Measurements from ENCODE around the gene RPP14. TPM values are rescaled to one million over a fixed set of nuclear protein-coding genes. Genes with fewer than 3 reads are reported as not detected.

Gene RPP14
- total RNA-seq, 1 experiment from 2014 or later: 30.0 TPM

- CTCF ChIA-PET: no interaction called here
- TF ChIP-seq CTCF (conservative IDR thresholded peaks at IDR 0.05; ENCODE audit: low read depth, low read length) (no peak), EZH2 (IDR thresholded peaks at IDR 0.05; ENCODE audit: low read length, unreplicated experiment) (no peak), EZH2phosphoT487 (IDR thresholded peaks at IDR 0.05; ENCODE audit: borderline replicate concordance, low read length) (no peak)
- Histone ChIP-seq H3K36me3 (ENCODE audit: low read depth, low read length) (no peaks in the 10 kb centered on the region), H3K9me2 (replicated peaks; ENCODE audit: low read length) (no peaks in the 10 kb centered on the region), H3K9me3 (ENCODE audit: low read length) (no peaks in the 10 kb centered on the region), H3K4me1 (ENCODE audit: insufficient read depth, low read length) (no peaks in the 10 kb centered on the region), H3K27ac (ENCODE audit: low read length) (no peak overlapping the region), H3F3A (ENCODE audit: low read length, unreplicated experiment) (no peaks in the 10 kb centered on the region), H3K4me2 (ENCODE audit: low read length) (no peak overlapping the region), H3K79me2 (ENCODE audit: low read length) (no peaks in the 10 kb centered on the region), H3K4me3 (ENCODE audit: low read length) (no peak overlapping the region), H3K27me3 (ENCODE audit: low read length) (no peaks in the 10 kb centered on the region), H4K20me1 (ENCODE audit: low read length) (no peaks in the 10 kb centered on the region), H2AFZ (ENCODE audit: low read length) (no peak overlapping the region), H3K9ac (ENCODE audit: low read length) (no peak overlapping the region)
- BruUV-seq (replicated peaks): TSS peak; percentile 11
- ATAC-seq (no peak), DNase-seq (no peak)
- POLR2A ChIA-PET (ENCODE audit: unreplicated experiment): no interaction called here
- intact Hi-C loops (cut with micrococcal nuclease): no loop called here
Measured at GRCh38 chr3:58296269-58296668, 9.8 kb upstream of the RPP14 start.

GRCh38 chr3:58296843-58297242 lies 9.2 kb upstream of the RPP14 start:
- no peak for ATAC-seq
- DNase-seq: no peak

GRCh38 chr3:58298190-58298589 lies 7.9 kb upstream of the RPP14 start:
- intact Hi-C loops (cut with micrococcal nuclease): no loop called here
- Histone ChIP-seq H3K27me3 (ENCODE audit: low read length) (no peaks in the 10 kb centered on the region), H3K9me2 (replicated peaks; ENCODE audit: low read length) (no peaks in the 10 kb centered on the region), H3K4me2 (ENCODE audit: low read length) (no peak overlapping the region), H3K79me2 (ENCODE audit: low read length) (no peaks in the 10 kb centered on the region), H3K4me1 (ENCODE audit: insufficient read depth, low read length) (no peaks in the 10 kb centered on the region), H2AFZ (ENCODE audit: low read length) (no peak overlapping the region), H3K27ac (ENCODE audit: low read length) (no peak overlapping the region), H3F3A (ENCODE audit: low read length, unreplicated experiment) (no peaks in the 10 kb centered on the region), H3K36me3 (ENCODE audit: low read depth, low read length) (no peaks in the 10 kb centered on the region), H4K20me1 (ENCODE audit: low read length) (no peaks in the 10 kb centered on the region), H3K9ac (ENCODE audit: low read length) (no peak overlapping the region), H3K4me3 (ENCODE audit: low read length) (no peak overlapping the region), H3K9me3 (ENCODE audit: low read length) (peaks cover 8% of the 10 kb centered on the region)
- CTCF ChIA-PET: interaction anchor here (0.6 to 2.6 kb wide), 4 partner anchors 48 to 127 kb away, joined by 3 to 40 read pairs (median 9); no protein-coding TSS in a partner anchor
- no TSS peak for BruUV-seq (replicated peaks)
- POLR2A ChIA-PET (ENCODE audit: unreplicated experiment): no interaction called here
- DNase-seq (no peak), ATAC-seq (peak; percentile 21; the same call in 1 of the 2 replicates)
- TF ChIP-seq CTCF (conservative IDR thresholded peaks at IDR 0.05; ENCODE audit: low read depth, low read length) (no peak), EZH2 (IDR thresholded peaks at IDR 0.05; ENCODE audit: low read length, unreplicated experiment) (no peak), EZH2phosphoT487 (IDR thresholded peaks at IDR 0.05; ENCODE audit: borderline replicate concordance, low read length) (no peak)

More at GRCh38 chr3:58296843-58297242, 9.2 kb upstream of the RPP14 start:
- no peaks in the 10 kb centered on the region for H3K4me1 ChIP-seq (ENCODE audit: insufficient read depth, low read length)
- no peak overlapping the region for H3K27ac ChIP-seq (ENCODE audit: low read length)
- no peaks in the 10 kb centered on the region for H3K27me3 ChIP-seq (ENCODE audit: low read length)
- intact Hi-C loops (cut with micrococcal nuclease): no loop called here
- no peaks in the 10 kb centered on the region for H3F3A ChIP-seq (ENCODE audit: low read length, unreplicated experiment)
- H3K9me3 ChIP-seq (ENCODE audit: low read length): peaks cover 5% of the 10 kb centered on the region
- ChIA-PET POLR2A (ENCODE audit: unreplicated experiment) (no interaction called here), CTCF (no interaction called here)
- H2AFZ ChIP-seq (ENCODE audit: low read length): no peak overlapping the region
- BruUV-seq (replicated peaks): no TSS peak
- H3K9me2 ChIP-seq (replicated peaks; ENCODE audit: low read length): no peaks in the 10 kb centered on the region
- no peak overlapping the region for H3K4me2 ChIP-seq (ENCODE audit: low read length)
- H4K20me1 ChIP-seq (ENCODE audit: low read length): no peaks in the 10 kb centered on the region
- H3K79me2 ChIP-seq (ENCODE audit: low read length): no peaks in the 10 kb centered on the region
- no peak for TF ChIP-seq EZH2phosphoT487 (IDR thresholded peaks at IDR 0.05; ENCODE audit: borderline replicate concordance, low read length)
- H3K36me3 ChIP-seq (ENCODE audit: low read depth, low read length): no peaks in the 10 kb centered on the region
- no peak overlapping the region for H3K4me3 ChIP-seq (ENCODE audit: low read length)
- no peak overlapping the region for H3K9ac ChIP-seq (ENCODE audit: low read length)

Measured in PC-3 (cell line).